Fibroblast of villous mesenchyme (primary cell): Measurements from ENCODE around the gene NHLH2. TPM values are rescaled to one million over a fixed set of nuclear protein-coding genes. Genes with fewer than 3 reads are reported as not detected.

ENCODE experiments used
- DNase-seq: peaks from one replicate; pipeline ENCODE4 v3.0.0-alpha.2; 2010; ENCODE audit warnings: low read depth
- H3K4me3 ChIP-seq: 2 replicates; pipeline ENCODE4 v1.5.1; 2011; ENCODE audit warnings: low read depth, mild to moderate bottlenecking, low read length
- CTCF ChIP-seq: IDR thresholded peaks from 2 replicates; pipeline ENCODE4 v1.5.1; 2012; ENCODE audit warnings: low read depth, mild to moderate bottlenecking, low read length; ENCODE audit not compliant: insufficient read depth
- total RNA-seq: library from RNA; depleted of rRNA; stranded (reverse); fragments of >200 nt; gene quantifications from 2 replicates; pipeline ENCODE4 v1.2.3, GENCODE V29; 2012

The NHLH2 gene
- total RNA-seq, 1 donor = under 0.01 TPM

- TF ChIP-seq CTCF = no peak
- H3K4me3 ChIP-seq = no peak overlapping the region
- DNase-seq = no peak
Observed at GRCh38 chr1:115830963-115831362, 10.0 kb downstream of the NHLH2 start.

GRCh38 chr1:115829947-115830346, 11.0 kb downstream of the NHLH2 start:
- TF ChIP-seq CTCF = no peak
- no peak for DNase-seq
- H3K4me3 ChIP-seq = no peak overlapping the region

GRCh38 chr1:115829023-115829674, 11.8 kb downstream of the NHLH2 start:
- peak overlapping the region; percentile 40 for H3K4me3 ChIP-seq
- no peak for TF ChIP-seq CTCF
- peak; percentile 96 for DNase-seq

GRCh38 chr1:115828101-115829022, 12.6 kb downstream of the NHLH2 start:
- peak overlapping the region; percentile 52 for H3K4me3 ChIP-seq
- peak; percentile 63 for DNase-seq
- peak; percentile 6 for TF ChIP-seq CTCF

GRCh38 chr1:115827452-115828044, 13.4 kb downstream of the NHLH2 start:
- H3K4me3 ChIP-seq = no peak overlapping the region
- DNase-seq = no peak
- TF ChIP-seq CTCF = no peak

GRCh38 chr1:115826628-115827027, 14.3 kb downstream of the NHLH2 start:
- H3K4me3 ChIP-seq = no peak overlapping the region
- no peak for DNase-seq
- TF ChIP-seq CTCF = no peak
